HepG2 (cell line): Measurements from ENCODE around the gene TNFSF12. TPM values are rescaled to one million over a fixed set of nuclear protein-coding genes. Genes with fewer than 3 reads are reported as not detected.

Experiments used
- AFF4 ChIP-seq: sonication (generic); formaldehyde crosslinking; IDR thresholded peaks from 2 replicates; pipeline ENCODE4 v1.4.0; 2020; ENCODE audit warnings: missing genetic modification reagents
- CSRNP1 ChIP-seq: sonication (generic); formaldehyde crosslinking; IDR thresholded peaks from 2 replicates; pipeline ENCODE4 v1.8.1; 2023; ENCODE audit warnings: mild to moderate bottlenecking, missing genetic modification reagents
- GATAD2A ChIP-seq: IDR thresholded peaks from 2 replicates; pipeline ENCODE4 v1.6.1; 2016
- KAT2B ChIP-seq: fragments of 150-350 bp; IDR thresholded peaks from 2 replicates; pipeline ENCODE4 v1.6.1; 2014; ENCODE audit warnings: low read depth, low read length, borderline replicate concordance
- RAD51 ChIP-seq: fragments of 450-650 bp; IDR thresholded peaks from 2 replicates; pipeline ENCODE4 v1.6.1; 2016; ENCODE audit warnings: borderline replicate concordance
- RERE ChIP-seq: IDR thresholded peaks from 2 replicates; pipeline ENCODE4 v1.6.1; 2016; ENCODE audit warnings: low read depth, missing genetic modification reagents, missing compliant biosample characterization
- SMYD3 ChIP-seq: sonication (generic); formaldehyde crosslinking; IDR thresholded peaks from 2 replicates; pipeline ENCODE4 v1.8.1; 2023; ENCODE audit warnings: mild to moderate bottlenecking, missing genetic modification reagents
- ZBTB37 ChIP-seq: sonication (generic); formaldehyde crosslinking; IDR thresholded peaks from 2 replicates; pipeline ENCODE4 v1.4.0; 2020; ENCODE audit warnings: mild to moderate bottlenecking, missing genetic modification reagents
- ZNF124 ChIP-seq: sonication (generic); formaldehyde crosslinking; IDR thresholded peaks from 2 replicates; pipeline ENCODE4 v1.4.0; 2020; ENCODE audit warnings: missing genetic modification reagents
- ZNF256 ChIP-seq: sonication (generic); formaldehyde crosslinking; conservative IDR thresholded peaks from 2 replicates; pipeline ENCODE4 v1.4.0; 2020; ENCODE audit warnings: missing genetic modification reagents
- ZNF576 ChIP-seq: sonication (generic); formaldehyde crosslinking; IDR thresholded peaks from 2 replicates; pipeline ENCODE4 v1.4.0; 2020; ENCODE audit warnings: mild to moderate bottlenecking, missing genetic modification reagents
- ZNF704 ChIP-seq: sonication (generic); formaldehyde crosslinking; IDR thresholded peaks from 2 replicates; pipeline ENCODE4 v1.8.1; 2023; ENCODE audit warnings: mild to moderate bottlenecking, inconsistent platforms, moderate library complexity, missing genetic modification reagents, borderline replicate concordance
- ZNF747 ChIP-seq: sonication (generic); formaldehyde crosslinking; IDR thresholded peaks from 2 replicates; pipeline ENCODE4 v1.8.1; 2023; ENCODE audit warnings: missing genetic modification reagents, mild to moderate bottlenecking, borderline replicate concordance
- ZNF879 ChIP-seq: sonication (generic); formaldehyde crosslinking; IDR thresholded peaks from 2 replicates; pipeline ENCODE4 v1.8.1; 2023; ENCODE audit warnings: missing genetic modification reagents
- polyA plus RNA-seq, 8 experiments: library from polyadenylated mRNA; depleted of rRNA in 3 of 8; stranded (reverse) in 7 of 8; unstranded in 1 of 8; fragments of >200 nt; fragmentation: Illumina TruSeq in 4 of 8; extraction: Trizol in 4 of 8; gene quantifications; 2 replicates each; pipeline versions ENCODE4 v1.2.1 to v1.2.3, GENCODE V29; 2011 to 2016; ENCODE audit warnings: low read depth in 4 of 8, missing spikeins in 1 of 8, mixed read lengths in 1 of 8; ENCODE audit not compliant: insufficient read depth in 1 of 8
- total RNA-seq, 5 experiments: library from RNA; depleted of rRNA; stranded (reverse); fragments of >200 nt; fragmentation: Illumina TruSeq; extraction: Trizol; gene quantifications; 2 replicates each; pipeline ENCODE4 v1.2.3, GENCODE V29; 2016; ENCODE audit warnings: low read depth in 1 of 5

The TNFSF12 gene
- total and polyA plus RNA-seq, 2 of the 13 experiments (the other 11 are each of a cell fraction or from before 2014, with no cell fraction given), result 0.93 to 7.2 TPM

- TF ChIP-seq AFF4 (CRISPR knock-in tag) (no peak), RAD51 (no peak), ZNF704 (CRISPR knock-in tag) (no peak), SMYD3 (CRISPR knock-in tag) (0 out of 2 replicates have a peak, but pooled peaks have one; percentile 35), RERE (no peak), ZNF576 (no peak), CSRNP1 (0 out of 2 replicates have a peak, but pooled peaks have one; percentile 30), KAT2B (no peak), ZNF256 (CRISPR knock-in tag) (no peak), ZNF747 (0 out of 2 replicates have a peak, but pooled peaks have one; percentile 46), ZNF879 (CRISPR knock-in tag) (no peak), ZBTB37 (CRISPR knock-in tag) (no peak), ZNF124 (CRISPR knock-in tag) (no peak), GATAD2A (CRISPR knock-in tag) (no peak)
Observed at GRCh38 chr17:7548585-7549400, at the start of gene TNFSF12 (continued).
